ENCODE measurements around the gene C4BPA. TPM values are rescaled to one million over a fixed set of nuclear protein-coding genes. Genes with fewer than 3 reads are reported as not detected.

Gene C4BPA
- total RNA-seq, 1 experiment from 2014 or later = not detected

- no peaks in the 10 kb centered on the region for H3K36me3 ChIP-seq (ENCODE audit: low read depth, low read length)
- no peak overlapping the region for H3K4me2 ChIP-seq (ENCODE audit: low read length)
- DNase-seq (no peak), ATAC-seq (peak; percentile 15; the same call in 1 of the 2 replicates)
- no peak overlapping the region for H3K27ac ChIP-seq (ENCODE audit: low read length)
- BruUV-seq (replicated peaks) = no TSS peak
- H2AFZ ChIP-seq (ENCODE audit: low read length) = no peak overlapping the region
- no peaks in the 10 kb centered on the region for H3K9me2 ChIP-seq (replicated peaks; ENCODE audit: low read length)
- no peak for TF ChIP-seq CTCF (conservative IDR thresholded peaks at IDR 0.05; ENCODE audit: low read depth, low read length)
- H4K20me1 ChIP-seq (ENCODE audit: low read length) = no peaks in the 10 kb centered on the region
- ChIA-PET CTCF (no interaction called here), POLR2A (ENCODE audit: unreplicated experiment) (no interaction called here)
- intact Hi-C loops (cut with micrococcal nuclease) = no loop called here
- no peak overlapping the region for H3K9ac ChIP-seq (ENCODE audit: low read length)
- H3K9me3 ChIP-seq (ENCODE audit: low read length) = no peaks in the 10 kb centered on the region
- no peak overlapping the region for H3K4me3 ChIP-seq (ENCODE audit: low read length)
- no peaks in the 10 kb centered on the region for H3K27me3 ChIP-seq (ENCODE audit: low read length)
- H3F3A ChIP-seq (ENCODE audit: low read length, unreplicated experiment) = no peaks in the 10 kb centered on the region
- H3K4me1 ChIP-seq (ENCODE audit: insufficient read depth, low read length) = no peaks in the 10 kb centered on the region
- H3K79me2 ChIP-seq (ENCODE audit: low read length) = no peaks in the 10 kb centered on the region
These were observed 68.3 kb downstream of the C4BPA start for GRCh38 chr1:207172321-207172720.

- no TSS peak for BruUV-seq (replicated peaks)
- intact Hi-C loops (cut with micrococcal nuclease) = no loop called here
- ChIA-PET POLR2A (ENCODE audit: unreplicated experiment) (no interaction called here), CTCF (no interaction called here)
- Histone ChIP-seq H3K9ac (ENCODE audit: low read length) (no peak overlapping the region), H3K27me3 (ENCODE audit: low read length) (no peaks in the 10 kb centered on the region), H2AFZ (ENCODE audit: low read length) (no peak overlapping the region), H3K27ac (ENCODE audit: low read length) (no peak overlapping the region), H3K4me3 (ENCODE audit: low read length) (no peak overlapping the region), H3K9me3 (ENCODE audit: low read length) (no peaks in the 10 kb centered on the region), H4K20me1 (ENCODE audit: low read length) (no peaks in the 10 kb centered on the region), H3K9me2 (replicated peaks; ENCODE audit: low read length) (no peaks in the 10 kb centered on the region), H3K4me2 (ENCODE audit: low read length) (no peak overlapping the region), H3K4me1 (ENCODE audit: insufficient read depth, low read length) (no peaks in the 10 kb centered on the region), H3F3A (ENCODE audit: low read length, unreplicated experiment) (no peaks in the 10 kb centered on the region), H3K36me3 (ENCODE audit: low read depth, low read length) (no peaks in the 10 kb centered on the region), H3K79me2 (ENCODE audit: low read length) (no peaks in the 10 kb centered on the region)
- no peak for TF ChIP-seq CTCF (conservative IDR thresholded peaks at IDR 0.05; ENCODE audit: low read depth, low read length)
- ATAC-seq = no peak
- DNase-seq = no peak
These were observed 68.9 kb downstream of the C4BPA start for GRCh38 chr1:207172885-207173284.

GRCh38 chr1:207173396-207173795 is 69.4 kb downstream of the C4BPA start:
- Histone ChIP-seq H3K27ac (ENCODE audit: low read length) (no peak overlapping the region), H3K4me1 (ENCODE audit: insufficient read depth, low read length) (no peaks in the 10 kb centered on the region)

More at GRCh38 chr1:207173396-207173795, 69.4 kb downstream of the C4BPA start:
- DNase-seq = no peak
- ChIA-PET CTCF (no interaction called here), POLR2A (ENCODE audit: unreplicated experiment) (no interaction called here)
- H3K4me2 ChIP-seq (ENCODE audit: low read length) = no peak overlapping the region
- no peaks in the 10 kb centered on the region for H3K27me3 ChIP-seq (ENCODE audit: low read length)
- ATAC-seq = no peak
- no peaks in the 10 kb centered on the region for H3K9me3 ChIP-seq (ENCODE audit: low read length)
- no peak overlapping the region for H3K9ac ChIP-seq (ENCODE audit: low read length)
- H3K79me2 ChIP-seq (ENCODE audit: low read length) = no peaks in the 10 kb centered on the region
- TF ChIP-seq CTCF (conservative IDR thresholded peaks at IDR 0.05; ENCODE audit: low read depth, low read length) (no peak), EZH2phosphoT487 (IDR thresholded peaks at IDR 0.05; ENCODE audit: borderline replicate concordance, low read length) (no peak), EZH2 (IDR thresholded peaks at IDR 0.05; ENCODE audit: low read length, unreplicated experiment) (no peak)
- no peak overlapping the region for H3K4me3 ChIP-seq (ENCODE audit: low read length)
- no peaks in the 10 kb centered on the region for H3F3A ChIP-seq (ENCODE audit: low read length, unreplicated experiment)
- intact Hi-C loops (cut with micrococcal nuclease) = no loop called here
- H4K20me1 ChIP-seq (ENCODE audit: low read length) = no peaks in the 10 kb centered on the region
- no peaks in the 10 kb centered on the region for H3K9me2 ChIP-seq (replicated peaks; ENCODE audit: low read length)
- no peak overlapping the region for H2AFZ ChIP-seq (ENCODE audit: low read length)
- no peaks in the 10 kb centered on the region for H3K36me3 ChIP-seq (ENCODE audit: low read depth, low read length)
- no TSS peak for BruUV-seq (replicated peaks)
